Trophoblast cell (in vitro differentiated cells and primary cell): ENCODE results near the gene JAZF1.

Experiments
- DNase-seq, 2 donors: peaks; one replicate each; pipeline ENCODE4 v3.0.0-alpha.2; 2016
- H2AFZ ChIP-seq: 2 replicates; pipeline ENCODE4 v1.6.1; 2013; ENCODE audit warnings: low read length, moderate library complexity, mild to moderate bottlenecking; ENCODE audit not compliant: insufficient read depth, poor library complexity
- H2AK5ac ChIP-seq: 2 replicates; pipeline ENCODE4 v1.6.1; 2013; ENCODE audit warnings: mild to moderate bottlenecking, low read length
- H2BK120ac ChIP-seq: 2 replicates; pipeline ENCODE4 v1.6.1; 2013; ENCODE audit warnings: low read length, mild to moderate bottlenecking, moderate library complexity; ENCODE audit not compliant: insufficient read depth, poor library complexity
- H2BK12ac ChIP-seq: 2 replicates; pipeline ENCODE4 v1.6.1; 2013; ENCODE audit warnings: mild to moderate bottlenecking, low read length, moderate library complexity
- H2BK5ac ChIP-seq: 2 replicates; pipeline ENCODE4 v1.6.1; 2013; ENCODE audit warnings: low read length, low read depth, moderate library complexity, mild to moderate bottlenecking; ENCODE audit not compliant: poor library complexity
- H3K14ac ChIP-seq: 2 replicates; pipeline ENCODE4 v1.6.1; 2013; ENCODE audit warnings: mild to moderate bottlenecking, low read length
- H3K18ac ChIP-seq: 2 replicates; pipeline ENCODE4 v1.6.1; 2013; ENCODE audit warnings: mild to moderate bottlenecking, low read length
- H3K23ac ChIP-seq: 2 replicates; pipeline ENCODE4 v1.6.1; 2013; ENCODE audit warnings: low read length
- H3K27ac ChIP-seq: 2 replicates; pipeline ENCODE4 v1.5.1; 2013; ENCODE audit warnings: low read depth, mild to moderate bottlenecking, inconsistent platforms, low read length, moderate library complexity
- H3K27me3 ChIP-seq: 2 replicates; pipeline ENCODE4 v1.6.1; 2013; ENCODE audit warnings: inconsistent platforms, mild to moderate bottlenecking, low read length, moderate library complexity; ENCODE audit not compliant: insufficient read depth
- H3K36me3 ChIP-seq, 2 experiments: 1 replicate in 1 of 2; 2 replicates in 1 of 2; pipeline ENCODE4 v1.6.1; 2013; ENCODE audit warnings: low read length in 2 of 2, mild to moderate bottlenecking in 2 of 2, moderate library complexity in 1 of 2; ENCODE audit not compliant: insufficient read depth in 2 of 2, control insufficient read depth in 1 of 2
- H3K4ac ChIP-seq: 2 replicates; pipeline ENCODE4 v1.6.1; 2013; ENCODE audit warnings: low read depth, mild to moderate bottlenecking, low read length, moderate library complexity
- H3K4me1 ChIP-seq, 2 experiments: 1 replicate in 1 of 2; 2 replicates in 1 of 2; pipeline ENCODE4 v1.6.1; 2013; ENCODE audit warnings: low read length in 2 of 2, mild to moderate bottlenecking in 2 of 2, moderate library complexity in 1 of 2; ENCODE audit not compliant: insufficient read depth in 2 of 2, control insufficient read depth in 1 of 2
- H3K4me2 ChIP-seq: 2 replicates; pipeline ENCODE4 v1.6.1; 2013; ENCODE audit warnings: inconsistent platforms, mild to moderate bottlenecking, low read length, moderate library complexity
- H3K4me3 ChIP-seq: 2 replicates; pipeline ENCODE4 v1.5.1; 2013; ENCODE audit warnings: mild to moderate bottlenecking, low read depth, low read length, inconsistent platforms
- H3K79me1 ChIP-seq: one replicate; pipeline ENCODE4 v1.6.1; 2013; ENCODE audit warnings: low read length
- H3K79me2 ChIP-seq: 2 replicates; pipeline ENCODE4 v1.6.1; 2013; ENCODE audit warnings: low read length, mild to moderate bottlenecking; ENCODE audit not compliant: control insufficient read depth, insufficient read depth, poor library complexity
- H3K9ac ChIP-seq: 2 replicates; pipeline ENCODE4 v1.6.1; 2013; ENCODE audit warnings: mild to moderate bottlenecking, low read length
- H3K9me3 ChIP-seq: 2 replicates; pipeline ENCODE4 v1.6.1; 2013; ENCODE audit warnings: low read depth, mild to moderate bottlenecking, control low read depth, inconsistent platforms, low read length; ENCODE audit not compliant: insufficient read depth
- H4K12ac ChIP-seq: 2 replicates; pipeline ENCODE4 v1.6.1; 2013; ENCODE audit warnings: low read depth, mild to moderate bottlenecking, low read length, moderate library complexity
- H4K8ac ChIP-seq: 2 replicates; pipeline ENCODE4 v1.6.1; 2013; ENCODE audit warnings: low read depth, mild to moderate bottlenecking, low read length, moderate library complexity
- H4K91ac ChIP-seq: one replicate; pipeline ENCODE4 v1.6.1; 2013; ENCODE audit warnings: low read depth, mild to moderate bottlenecking, low read length, moderate library complexity
- WGBS: extraction: QIAGEN DNeasy Blood & Tissue Kit; methylation state at CpG from one replicate; pipeline ENCODE4 v1.1.7; 2013; ENCODE audit warnings: missing lambda C conversion rate; ENCODE audit not compliant: insufficient read length, insufficient coverage; ENCODE audit errors: extremely low coverage; 5-methylcytosine and 5-hydroxymethylcytosine counted together

JAZF1 gene

DNA sequence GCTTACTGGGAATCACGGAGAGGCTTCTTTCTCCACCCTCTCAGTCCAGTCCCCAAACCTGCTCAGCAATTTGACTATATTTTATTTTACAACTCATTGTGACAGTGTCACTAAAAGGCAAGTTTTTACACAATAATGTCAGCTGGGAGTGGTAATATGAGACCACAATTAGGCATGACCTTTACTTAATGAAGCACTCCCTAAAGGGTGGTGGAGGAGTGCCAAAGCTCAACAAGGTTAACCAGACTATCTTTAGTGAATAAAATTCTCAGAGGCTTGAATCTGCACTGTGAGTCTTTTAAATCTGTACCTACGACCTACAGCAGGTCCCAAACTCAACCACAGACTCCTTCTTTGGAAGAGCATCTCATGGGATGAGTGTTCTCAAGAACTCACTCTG is 225.0 kb downstream of the JAZF1 start:
- Histone ChIP-seq H4K12ac (no peak overlapping the region), H4K91ac (no peak overlapping the region), H2BK12ac (no peak overlapping the region), H3K4me3 (no peak overlapping the region), H3K4me2 (no peak overlapping the region), H2AK5ac (no peak overlapping the region), H2BK120ac (no peak overlapping the region), H3K79me2 (no peaks in the 10 kb centered on the region), H3K4me1 (no peaks in the 10 kb centered on the region), H4K8ac (no peak overlapping the region), H3K14ac (no peak overlapping the region), H3K9me3 (no peaks in the 10 kb centered on the region), H3K36me3 (no peaks in the 10 kb centered on the region), H2BK5ac (no peak overlapping the region), H3K27me3 (no peaks in the 10 kb centered on the region), H3K9ac (no peak overlapping the region), H3K79me1 (no peaks in the 10 kb centered on the region), H3K18ac (no peak overlapping the region), H3K23ac (no peak overlapping the region), H3K27ac (no peak overlapping the region), H3K4ac (no peak overlapping the region), H2AFZ (no peak overlapping the region)
- DNase-seq = no peak
- no CpG with 5 or more reads among the region's 2 CpGs for WGBS

DNA sequence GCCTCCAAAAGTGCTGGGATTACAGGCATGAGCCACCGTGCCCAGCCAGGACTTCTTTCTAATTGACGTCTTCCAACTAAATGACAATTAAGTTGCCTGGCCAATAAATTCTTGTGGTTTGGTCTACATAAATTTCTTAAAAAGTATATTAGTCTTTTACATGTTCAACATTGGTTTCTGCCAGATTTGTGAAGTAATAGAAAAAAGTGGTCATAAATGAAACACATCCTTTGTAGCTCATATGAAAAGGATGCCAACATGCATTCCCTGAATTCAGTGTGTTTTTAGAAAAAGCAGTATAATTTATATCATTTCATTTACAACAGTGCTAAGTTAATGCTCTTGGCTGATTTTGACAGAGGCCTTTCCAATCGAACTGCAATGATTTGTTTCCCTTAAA is 225.6 kb downstream of the JAZF1 start:
- H3K4me2 ChIP-seq = no peak overlapping the region
- no peak overlapping the region for H3K18ac ChIP-seq
- H3K79me2 ChIP-seq = no peaks in the 10 kb centered on the region
- H4K8ac ChIP-seq = no peak overlapping the region
- no peak overlapping the region for H2BK120ac ChIP-seq
- H3K14ac ChIP-seq = no peak overlapping the region
- H4K91ac ChIP-seq = no peak overlapping the region
- H2AK5ac ChIP-seq = no peak overlapping the region
- no peak overlapping the region for H3K4me3 ChIP-seq
- H3K79me1 ChIP-seq = no peaks in the 10 kb centered on the region
- no peak overlapping the region for H4K12ac ChIP-seq
- H3K4ac ChIP-seq = no peak overlapping the region
- no peak overlapping the region for H2BK5ac ChIP-seq
- H3K36me3 ChIP-seq = no peaks in the 10 kb centered on the region
- no peaks in the 10 kb centered on the region for H3K9me3 ChIP-seq
- no peak for DNase-seq
- no peaks in the 10 kb centered on the region for H3K4me1 ChIP-seq
- H3K27ac ChIP-seq = no peak overlapping the region
- no peak overlapping the region for H2BK12ac ChIP-seq
- H3K27me3 ChIP-seq = no peaks in the 10 kb centered on the region
- no CpG with 5 or more reads among the region's 3 CpGs for WGBS
- no peak overlapping the region for H2AFZ ChIP-seq
- H3K9ac ChIP-seq = no peak overlapping the region
- H3K23ac ChIP-seq = no peak overlapping the region

DNA sequence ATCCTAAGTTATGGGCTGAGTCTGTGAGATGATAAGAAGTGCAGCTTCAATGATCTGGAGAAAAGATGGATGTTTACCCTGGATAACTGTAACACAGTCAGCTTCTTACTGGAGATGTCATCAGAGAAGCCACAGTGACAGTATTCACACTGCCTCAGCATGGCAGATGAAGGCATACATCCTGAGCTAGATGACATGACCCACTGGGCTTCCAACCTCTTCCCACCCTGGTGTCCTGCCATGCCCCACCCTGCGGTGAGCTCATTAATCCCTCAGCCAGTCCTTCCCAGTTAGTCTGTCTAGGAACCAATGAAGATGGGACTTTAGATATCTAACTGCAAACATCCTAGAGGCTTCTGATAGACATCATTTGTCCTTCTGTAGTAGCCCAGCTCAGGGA is 226.8 kb downstream of the JAZF1 start:
- no peak overlapping the region for H2BK5ac ChIP-seq
- H3K4me1 ChIP-seq = no peaks in the 10 kb centered on the region
- H3K18ac ChIP-seq = no peak overlapping the region
- no peak overlapping the region for H4K8ac ChIP-seq
- H3K4ac ChIP-seq = no peak overlapping the region
- no peaks in the 10 kb centered on the region for H3K79me2 ChIP-seq
- H3K9me3 ChIP-seq = no peaks in the 10 kb centered on the region
- no peaks in the 10 kb centered on the region for H3K79me1 ChIP-seq
- H4K91ac ChIP-seq = no peak overlapping the region
- no peak overlapping the region for H4K12ac ChIP-seq
- H3K27me3 ChIP-seq = no peaks in the 10 kb centered on the region
- H3K27ac ChIP-seq = no peak overlapping the region
- H2BK120ac ChIP-seq = no peak overlapping the region
- no peak overlapping the region for H2AFZ ChIP-seq
- H3K36me3 ChIP-seq = no peaks in the 10 kb centered on the region
- no peak overlapping the region for H3K23ac ChIP-seq
- no peak overlapping the region for H3K4me2 ChIP-seq
- H2BK12ac ChIP-seq = no peak overlapping the region
- WGBS = no CpG with 5 or more reads among the region's 1 CpG
- H2AK5ac ChIP-seq = no peak overlapping the region
- DNase-seq = no peak
- no peak overlapping the region for H3K4me3 ChIP-seq
- H3K14ac ChIP-seq = no peak overlapping the region
- H3K9ac ChIP-seq = no peak overlapping the region

DNA sequence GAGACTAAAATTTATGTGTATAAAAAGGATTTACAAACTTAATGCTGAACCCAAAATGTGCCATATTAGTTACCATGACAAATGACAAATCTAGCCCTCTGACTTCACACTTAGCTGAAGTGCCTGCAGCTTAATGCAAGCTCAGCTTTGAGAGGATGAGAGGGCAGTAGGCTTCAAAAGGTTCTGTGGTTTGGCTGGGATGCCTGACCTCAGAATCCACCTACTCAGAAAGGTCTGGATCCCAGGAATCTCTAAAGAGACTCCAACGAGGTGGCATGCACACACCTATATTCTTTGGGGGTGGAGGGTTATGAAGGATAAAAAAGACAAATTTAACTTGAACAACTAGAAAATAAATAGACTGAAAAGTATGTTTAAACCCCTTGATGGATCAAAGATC is 227.2 kb downstream of the JAZF1 start:
- no peak overlapping the region for H3K18ac ChIP-seq
- H3K79me1 ChIP-seq = no peaks in the 10 kb centered on the region
- H3K23ac ChIP-seq = no peak overlapping the region
- H4K91ac ChIP-seq = no peak overlapping the region
- H2BK5ac ChIP-seq = no peak overlapping the region
- no peaks in the 10 kb centered on the region for H3K79me2 ChIP-seq
- no peak for DNase-seq
- H2BK12ac ChIP-seq = no peak overlapping the region
- no peak overlapping the region for H4K12ac ChIP-seq
- H3K9ac ChIP-seq = no peak overlapping the region
- H3K36me3 ChIP-seq = no peaks in the 10 kb centered on the region
- no peaks in the 10 kb centered on the region for H3K27me3 ChIP-seq
- H2AK5ac ChIP-seq = no peak overlapping the region
- WGBS = no CpG with 5 or more reads among the region's 1 CpG
- no peaks in the 10 kb centered on the region for H3K4me1 ChIP-seq
- H3K9me3 ChIP-seq = no peaks in the 10 kb centered on the region
- no peak overlapping the region for H4K8ac ChIP-seq
- H3K27ac ChIP-seq = no peak overlapping the region
- no peak overlapping the region for H3K4me3 ChIP-seq
- H2AFZ ChIP-seq = no peak overlapping the region
- no peak overlapping the region for H2BK120ac ChIP-seq
- no peak overlapping the region for H3K4me2 ChIP-seq
- no peak overlapping the region for H3K4ac ChIP-seq
- H3K14ac ChIP-seq = no peak overlapping the region
